Lung (tissue), 12 donors: ENCODE data around the gene DEAF1. TPM values are rescaled to one million over a fixed set of nuclear protein-coding genes. Genes with fewer than 3 reads are reported as not detected.

ENCODE experiments used
- ATAC-seq: fragments of 200-7000 bp; cut with Tn5 transposase; one replicate; pipeline ENCODE4 v1.9.1; 2020; ENCODE audit warnings: moderate number of reproducible peaks; ENCODE audit not compliant: insufficient read depth, low FRiP score
- DNase-seq, 3 donors: peaks; one replicate each; pipeline ENCODE4 v3.0.0-alpha.2; 2013 to 2017
- H3K27ac ChIP-seq, 2 donors: one replicate each; pipeline ENCODE4 v1.5.1; 2013; ENCODE audit warnings: mild to moderate bottlenecking in 2 of 2, moderate library complexity in 2 of 2, control low read depth in 1 of 2, inconsistent platforms in 1 of 2, low read depth in 1 of 2, low read length in 1 of 2
- H3K27me3 ChIP-seq, 3 donors: one replicate each; pipeline ENCODE4 v1.5.1; 2013; ENCODE audit warnings: low read length in 2 of 3; ENCODE audit not compliant: control insufficient read depth in 3 of 3, insufficient read depth in 3 of 3
- H3K36me3 ChIP-seq, 4 donors: one replicate each; pipeline ENCODE4 v1.5.1; 2013; ENCODE audit warnings: low read length in 4 of 4, mild to moderate bottlenecking in 1 of 4, moderate library complexity in 1 of 4; ENCODE audit not compliant: control insufficient read depth in 4 of 4, insufficient read depth in 4 of 4
- H3K4me1 ChIP-seq, 5 donors: one replicate each; pipeline ENCODE4 v1.5.1; 2013; ENCODE audit warnings: low read length in 5 of 5, mild to moderate bottlenecking in 2 of 5, moderate library complexity in 1 of 5; ENCODE audit not compliant: control insufficient read depth in 5 of 5, insufficient read depth in 5 of 5
- H3K4me3 ChIP-seq: one replicate; pipeline ENCODE4 v1.5.1; 2013; ENCODE audit warnings: mild to moderate bottlenecking, control low read depth, moderate library complexity
- H3K9ac ChIP-seq, 2 donors: one replicate each; pipeline ENCODE4 v1.5.1; 2013; ENCODE audit warnings: low read length in 2 of 2, control low read depth in 1 of 2; ENCODE audit not compliant: insufficient read depth in 1 of 2
- H3K9me3 ChIP-seq, 4 donors: one replicate each; pipeline ENCODE4 v1.5.1; 2013; ENCODE audit warnings: low read length in 3 of 4, mild to moderate bottlenecking in 1 of 4, moderate library complexity in 1 of 4; ENCODE audit not compliant: control insufficient read depth in 4 of 4, insufficient read depth in 3 of 4
- CTCF ChIP-seq: IDR thresholded peaks from 2 replicates; pipeline ENCODE4 v1.5.1; 2012; ENCODE audit warnings: mild to moderate bottlenecking; ENCODE audit errors: control extremely low read depth, extremely low read depth
- WGBS, 2 donors: extraction: QIAGEN DNeasy Blood & Tissue Kit; methylation state at CpG; one replicate each; pipeline ENCODE4 v1.1.7; 2013; 5-methylcytosine and 5-hydroxymethylcytosine counted together
- polyA plus RNA-seq, 2 donors: library from polyadenylated mRNA; stranded (reverse); fragments of 200-250 nt; gene quantifications; one replicate each; pipeline ENCODE4 v1.2.1, GENCODE V29; 2013
- total RNA-seq, 2 donors: library from RNA; depleted of rRNA in 1 of 2; stranded (reverse); fragments of >200 nt in 1 of 2; gene quantifications; one replicate each; pipeline ENCODE4 v1.2.1, GENCODE V29; 2014 to 2021
- donor health status: control.
- donor health status: control.
- donor health status: Bipolar disorder and iron deficiency.
- donor health status: healthy.
- donor health status: DM: yes; HTN: yes; CAD: no.

The DEAF1 gene
- total and polyA plus RNA-seq, 4 donors: 18.5 to 33.1 (median 22.3) TPM

GRCh38 chr11:643366-643765 lies 51.7 kb downstream of the DEAF1 start:
- Histone ChIP-seq H3K4me1 (peaks cover 0 to 10% (median 0%) of the 10 kb centered on the region in 5 donors), H3K4me3 (no peak overlapping the region), H3K36me3 (peaks cover 1 to 24% (median 5%) of the 10 kb centered on the region in 4 donors), H3K27me3 (peaks cover 0 to 15% (median 10%) of the 10 kb centered on the region in 3 donors), H3K9ac (no peak overlapping the region), H3K9me3 (peaks cover 0 to 4% (median 0%) of the 10 kb centered on the region in 4 donors), H3K27ac (no peak overlapping the region)
- DNase-seq (no peak), ATAC-seq (no peak)
- 92 to 97% methylated on average over 9 of the region's 9 CpGs for WGBS, 2 donors
- TF ChIP-seq CTCF: no peak

GRCh38 chr11:641806-642370 lies 53.1 kb downstream of the DEAF1 start:
- no peak for DNase-seq
- TF ChIP-seq CTCF: no peak
- H3K9ac ChIP-seq: no peak overlapping the region
- H3K9me3 ChIP-seq: peaks cover 0 to 4% (median 0%) of the 10 kb centered on the region in 4 donors
- H3K36me3 ChIP-seq: peaks cover 0 to 23% (median 5%) of the 10 kb centered on the region in 4 donors
- no peak for ATAC-seq
- no peak overlapping the region for H3K4me3 ChIP-seq
- 94 to 95% methylated on average over 19 of the region's 19 CpGs for WGBS, 2 donors
- peaks cover 0 to 13% (median 3%) of the 10 kb centered on the region in 5 donors for H3K4me1 ChIP-seq
- H3K27ac ChIP-seq: no peak overlapping the region
- peaks cover 0 to 27% (median 18%) of the 10 kb centered on the region in 3 donors for H3K27me3 ChIP-seq

GRCh38 chr11:640021-640706 lies 54.9 kb downstream of the DEAF1 start:
- no peak overlapping the region for H3K9ac ChIP-seq
- peaks cover 0 to 15% (median 3%) of the 10 kb centered on the region in 5 donors for H3K4me1 ChIP-seq
- peaks cover 0 to 4% (median 0%) of the 10 kb centered on the region in 4 donors for H3K9me3 ChIP-seq
- WGBS, 2 donors: 7 to 23% methylated on average over 30 to 68 of the region's 69 CpGs
- TF ChIP-seq CTCF: no peak
- no peak for ATAC-seq
- no peak overlapping the region for H3K4me3 ChIP-seq
- no peak for DNase-seq
- peaks cover 0 to 41% (median 18%) of the 10 kb centered on the region in 3 donors for H3K27me3 ChIP-seq
- no peak overlapping the region for H3K27ac ChIP-seq
- H3K36me3 ChIP-seq: peaks cover 0 to 21% (median 5%) of the 10 kb centered on the region in 4 donors
